BJ (cell line): ENCODE measurements around the gene CDKAL1. TPM values are rescaled to one million over a fixed set of nuclear protein-coding genes. Genes with fewer than 3 reads are reported as not detected.

Experiments used
- CTCF ChIA-PET: fragments of 350-600 bp; formaldehyde crosslinking; extraction: SDS; loops from one replicate; lab custom pipeline; 2021; ENCODE audit warnings: antibody characterized with exemption, inconsistent platforms; lab: Yijun Ruan, JAX
- POLR2A ChIA-PET: fragments of 300-600 bp; sonication (Branson Sonifier 250); formaldehyde crosslinking; extraction: SDS; loops from one replicate; lab custom pipeline; 2021; ENCODE audit warnings: antibody characterized with exemption; lab: Charles Lee
- DNase-seq: peaks from one replicate; pipeline ENCODE4 v3.0.0-alpha.2; 2011; ENCODE audit warnings: low read depth
- H3K27me3 ChIP-seq: 2 replicates; pipeline ENCODE4 v1.6.0; 2011; ENCODE audit warnings: low read length; ENCODE audit not compliant: control insufficient read depth, insufficient read depth
- H3K36me3 ChIP-seq: 2 replicates; pipeline ENCODE4 v1.5.1; 2011; ENCODE audit warnings: low read length; ENCODE audit not compliant: control insufficient read depth, insufficient read depth
- H3K4me3 ChIP-seq: 2 replicates; pipeline ENCODE4 v1.5.1; 2011; ENCODE audit warnings: low read depth, mild to moderate bottlenecking, control low read depth, low read length
- polyA plus RNA-seq: library from polyadenylated mRNA; depleted of rRNA; stranded (reverse); fragments of >200 nt; gene quantifications from 2 replicates; pipeline ENCODE4 v1.2.3, GENCODE V29; 2011
- TF ChIP-seq, protein P1 (sequence below): IDR thresholded peaks from 2 replicates; pipeline ENCODE4 v1.5.1; 2011; ENCODE audit warnings: low read depth, mild to moderate bottlenecking, control low read depth, inconsistent platforms, low read length, moderate library complexity; ENCODE audit not compliant: insufficient read depth

Gene CDKAL1
- polyA plus RNA-seq, 1 experiment, result 3.8 TPM

DNA sequence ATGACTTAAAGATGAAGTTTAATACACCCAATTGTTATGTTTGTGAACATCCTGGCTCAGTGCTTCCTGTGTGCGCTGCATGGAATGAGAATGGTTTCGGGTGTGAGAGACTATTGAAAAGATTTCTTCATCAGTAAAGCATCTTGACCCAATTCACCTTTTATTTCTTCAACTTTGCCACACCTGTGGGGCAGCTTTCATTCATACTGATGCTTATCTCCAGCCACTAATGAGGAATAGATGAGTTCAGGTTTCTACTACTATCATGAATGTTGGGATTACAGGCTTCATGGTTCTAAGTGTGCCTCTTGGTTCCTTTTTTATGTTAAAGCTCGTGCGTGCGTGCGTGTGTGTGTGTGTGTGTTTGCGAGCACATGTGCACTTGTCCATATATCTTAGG lies 685.6 kb downstream of the CDKAL1 start:
- ChIA-PET CTCF (no interaction called here), POLR2A (no interaction called here)
- H3K27me3 ChIP-seq, result no peaks in the 10 kb centered on the region
- no peaks in the 10 kb centered on the region for H3K36me3 ChIP-seq
- H3K4me3 ChIP-seq, result no peak overlapping the region
- DNase-seq, result no peak
- TF ChIP-seq, protein P1, sequence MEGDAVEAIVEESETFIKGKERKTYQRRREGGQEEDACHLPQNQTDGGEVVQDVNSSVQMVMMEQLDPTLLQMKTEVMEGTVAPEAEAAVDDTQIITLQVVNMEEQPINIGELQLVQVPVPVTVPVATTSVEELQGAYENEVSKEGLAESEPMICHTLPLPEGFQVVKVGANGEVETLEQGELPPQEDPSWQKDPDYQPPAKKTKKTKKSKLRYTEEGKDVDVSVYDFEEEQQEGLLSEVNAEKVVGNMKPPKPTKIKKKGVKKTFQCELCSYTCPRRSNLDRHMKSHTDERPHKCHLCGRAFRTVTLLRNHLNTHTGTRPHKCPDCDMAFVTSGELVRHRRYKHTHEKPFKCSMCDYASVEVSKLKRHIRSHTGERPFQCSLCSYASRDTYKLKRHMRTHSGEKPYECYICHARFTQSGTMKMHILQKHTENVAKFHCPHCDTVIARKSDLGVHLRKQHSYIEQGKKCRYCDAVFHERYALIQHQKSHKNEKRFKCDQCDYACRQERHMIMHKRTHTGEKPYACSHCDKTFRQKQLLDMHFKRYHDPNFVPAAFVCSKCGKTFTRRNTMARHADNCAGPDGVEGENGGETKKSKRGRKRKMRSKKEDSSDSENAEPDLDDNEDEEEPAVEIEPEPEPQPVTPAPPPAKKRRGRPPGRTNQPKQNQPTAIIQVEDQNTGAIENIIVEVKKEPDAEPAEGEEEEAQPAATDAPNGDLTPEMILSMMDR, result no peak

DNA sequence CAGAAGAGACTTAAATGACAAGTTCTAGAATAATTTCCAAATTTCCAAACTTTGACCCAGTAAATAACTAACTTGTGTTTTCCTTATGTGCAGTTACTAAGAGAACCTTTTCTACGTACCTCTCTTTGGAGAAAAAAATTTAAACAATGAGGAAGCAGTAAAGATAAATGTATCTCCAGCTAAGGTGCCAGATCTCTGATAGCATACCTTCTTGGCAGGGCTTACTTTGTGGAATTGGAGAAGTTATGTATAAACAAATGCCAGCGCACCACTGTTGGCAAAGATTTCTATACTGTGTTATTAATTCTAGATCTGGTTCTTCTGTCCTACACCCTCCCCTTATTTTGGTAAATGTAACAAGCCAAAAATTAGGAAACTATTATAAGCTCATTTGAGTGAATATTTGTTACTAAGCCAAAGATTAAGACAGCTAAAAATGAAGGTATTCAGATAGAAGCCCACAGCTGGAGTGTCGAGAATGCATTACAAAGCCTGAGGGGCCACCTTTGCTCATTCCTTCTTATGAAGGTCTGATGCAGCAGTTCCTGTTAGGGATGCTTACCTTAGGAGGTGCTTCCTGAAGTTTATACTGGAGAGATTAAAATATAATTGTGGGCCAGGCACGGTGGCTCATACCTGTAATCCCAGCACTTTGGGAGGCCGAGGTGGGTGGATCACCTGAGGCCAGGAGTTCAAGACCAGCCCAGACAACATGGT lies 686.2 kb downstream of the CDKAL1 start:
- TF ChIP-seq, protein P1, result no peak
- CTCF ChIA-PET, result no interaction called here
- Histone ChIP-seq H3K36me3 (no peaks in the 10 kb centered on the region), H3K27me3 (no peaks in the 10 kb centered on the region), H3K4me3 (no peak overlapping the region)
- DNase-seq, result no peak
- POLR2A ChIA-PET, result no interaction called here

DNA sequence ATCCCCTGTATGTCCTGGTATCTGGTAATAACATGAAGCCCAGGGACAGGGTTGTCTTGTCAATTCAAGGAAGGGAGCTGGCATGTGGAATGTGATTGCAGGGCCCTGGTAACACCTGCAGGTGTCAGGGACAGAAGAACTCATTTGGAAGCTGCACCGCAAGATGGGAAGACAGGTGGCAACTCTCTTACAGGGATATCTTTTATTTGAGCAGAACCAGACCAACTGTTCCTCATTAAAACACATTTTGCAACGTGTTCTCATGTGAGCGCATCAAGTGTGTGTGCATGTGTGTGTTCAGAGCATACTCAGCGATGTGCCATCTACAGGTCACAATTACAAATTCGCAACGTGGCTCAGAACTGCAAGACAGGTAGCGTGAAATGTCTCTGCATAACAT lies 688.4 kb downstream of the CDKAL1 start:
- no peaks in the 10 kb centered on the region for H3K36me3 ChIP-seq
- H3K4me3 ChIP-seq, result no peak overlapping the region
- ChIA-PET CTCF (interaction anchor here (1.4 kb wide), 1 partner anchor 14 kb away, joined by 3 read pairs; no protein-coding TSS in a partner anchor), POLR2A (no interaction called here)
- H3K27me3 ChIP-seq, result no peaks in the 10 kb centered on the region
- DNase-seq, result no peak
- TF ChIP-seq, protein P1, result no peak

DNA sequence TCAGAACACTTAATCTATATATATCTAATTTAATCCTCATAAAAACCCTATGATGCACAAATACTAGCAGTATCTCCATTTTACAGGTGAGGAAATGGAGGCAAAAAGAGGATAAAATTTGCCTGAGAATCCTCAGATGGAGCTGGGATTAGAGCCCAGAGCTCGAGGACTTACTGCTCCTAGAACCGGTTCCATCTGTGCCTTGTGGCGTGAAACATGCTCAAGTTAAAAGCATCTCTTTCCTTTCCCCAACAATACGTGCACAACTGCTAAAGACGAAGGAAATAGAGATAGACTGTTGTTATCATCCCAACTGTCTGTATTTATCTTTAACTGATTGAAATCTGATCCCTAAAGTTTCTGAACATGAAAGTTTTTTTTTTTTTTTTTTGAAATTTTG lies 691.7 kb downstream of the CDKAL1 start:
- ChIA-PET POLR2A (no interaction called here), CTCF (interaction anchor here (0.9 kb wide), 1 partner anchor 17 kb away, joined by 3 read pairs; no protein-coding TSS in a partner anchor)
- no peaks in the 10 kb centered on the region for H3K36me3 ChIP-seq
- TF ChIP-seq, protein P1, result no peak
- H3K27me3 ChIP-seq, result no peaks in the 10 kb centered on the region
- no peak overlapping the region for H3K4me3 ChIP-seq
- no peak for DNase-seq

DNA sequence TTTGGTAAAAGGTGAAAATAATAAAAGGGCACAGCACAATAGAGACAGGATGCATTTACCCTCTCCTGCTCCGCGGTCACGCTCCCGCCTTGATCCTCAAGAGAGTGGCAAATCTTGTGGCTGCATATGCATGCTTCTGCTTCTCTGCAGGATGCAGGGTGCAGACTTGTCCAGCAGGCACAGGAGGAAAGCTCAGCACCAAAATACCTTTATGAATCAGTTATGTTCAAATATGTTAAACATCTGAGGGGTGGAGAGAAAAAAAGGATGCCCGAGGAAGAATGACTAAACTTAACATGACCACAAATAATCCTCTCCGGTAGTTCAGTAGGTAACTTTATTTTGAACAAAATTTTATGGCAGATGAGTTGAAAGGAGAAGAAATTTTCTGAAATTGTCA lies 693.2 kb downstream of the CDKAL1 start:
- Histone ChIP-seq H3K27me3 (no peaks in the 10 kb centered on the region), H3K4me3 (no peak overlapping the region), H3K36me3 (no peaks in the 10 kb centered on the region)
- POLR2A ChIA-PET, result no interaction called here
- TF ChIP-seq, protein P1, result peak; percentile 10; the same call in 1 of the 2 replicates
- CTCF ChIA-PET, result no interaction called here
- DNase-seq, result no peak
